ENCODE data around the gene WDSUB1. TPM values are rescaled to one million over a fixed set of nuclear protein-coding genes. Genes with fewer than 3 reads are reported as not detected.

Gene WDSUB1
- total and polyA plus RNA-seq, 10 donors = 5.2 to 14.8 (median 9.5) TPM

- Histone ChIP-seq H3K9me3 (no peaks in the 10 kb centered on the region), H3K27ac (no peak overlapping the region), H3K36me3 (peaks cover 0 to 74% (median 11%) of the 10 kb centered on the region in 6 donors), H3K4me3 (no peak overlapping the region), H3K27me3 (replicated peaks in 1 of 7) (no peaks in the 10 kb centered on the region), H3K4me1 (no peaks in the 10 kb centered on the region)
- WGBS, 5 donors = 90 to 96% (median 91%) methylated on average over 6 of the region's 6 CpGs
- no peak for DNase-seq
- no peak for TF ChIP-seq POLR2A (IDR thresholded peaks at IDR 0.05)
- TF ChIP-seq POLR2AphosphoS5 (IDR thresholded peaks at IDR 0.05) = no peak
- TF ChIP-seq, protein P1, sequence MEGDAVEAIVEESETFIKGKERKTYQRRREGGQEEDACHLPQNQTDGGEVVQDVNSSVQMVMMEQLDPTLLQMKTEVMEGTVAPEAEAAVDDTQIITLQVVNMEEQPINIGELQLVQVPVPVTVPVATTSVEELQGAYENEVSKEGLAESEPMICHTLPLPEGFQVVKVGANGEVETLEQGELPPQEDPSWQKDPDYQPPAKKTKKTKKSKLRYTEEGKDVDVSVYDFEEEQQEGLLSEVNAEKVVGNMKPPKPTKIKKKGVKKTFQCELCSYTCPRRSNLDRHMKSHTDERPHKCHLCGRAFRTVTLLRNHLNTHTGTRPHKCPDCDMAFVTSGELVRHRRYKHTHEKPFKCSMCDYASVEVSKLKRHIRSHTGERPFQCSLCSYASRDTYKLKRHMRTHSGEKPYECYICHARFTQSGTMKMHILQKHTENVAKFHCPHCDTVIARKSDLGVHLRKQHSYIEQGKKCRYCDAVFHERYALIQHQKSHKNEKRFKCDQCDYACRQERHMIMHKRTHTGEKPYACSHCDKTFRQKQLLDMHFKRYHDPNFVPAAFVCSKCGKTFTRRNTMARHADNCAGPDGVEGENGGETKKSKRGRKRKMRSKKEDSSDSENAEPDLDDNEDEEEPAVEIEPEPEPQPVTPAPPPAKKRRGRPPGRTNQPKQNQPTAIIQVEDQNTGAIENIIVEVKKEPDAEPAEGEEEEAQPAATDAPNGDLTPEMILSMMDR (IDR thresholded peaks at IDR 0.05 in 8 of 11, conservative IDR thresholded peaks at IDR 0.05 in 3 of 11) = no peak
- intact Hi-C loops (cut with DNase I; ENCODE audit: low total_unique reads) = no loop called here
These were observed 24.3 kb downstream of the WDSUB1 start for GRCh38 chr2:159262226-159262625.

GRCh38 chr2:159256159-159256558 lies 30.3 kb downstream of the WDSUB1 start:
- intact Hi-C loops (cut with DNase I; ENCODE audit: low total_unique reads) = no loop called here
- TF ChIP-seq POLR2A (IDR thresholded peaks at IDR 0.05) = no peak
- DNase-seq = no peak
- H3K4me3 ChIP-seq = no peak overlapping the region
- H3K27me3 ChIP-seq (replicated peaks in 1 of 7) = no peaks in the 10 kb centered on the region
- no peak overlapping the region for H3K27ac ChIP-seq
- H3K36me3 ChIP-seq = peaks cover 0 to 71% (median 17%) of the 10 kb centered on the region in 6 donors
- no peaks in the 10 kb centered on the region for H3K9me3 ChIP-seq
- H3K4me1 ChIP-seq = peaks cover 0 to 4% (median 0%) of the 10 kb centered on the region in 6 donors
- 45 to 94% (median 84%) methylated on average over 2 of the region's 2 CpGs for WGBS, 5 donors

- TF ChIP-seq POLR2AphosphoS5 (IDR thresholded peaks at IDR 0.05) (no peak), POLR2A (IDR thresholded peaks at IDR 0.05) (no peak)
- TF ChIP-seq, protein P1 (IDR thresholded peaks at IDR 0.05 in 8 of 11, conservative IDR thresholded peaks at IDR 0.05 in 3 of 11) = no peak
- Histone ChIP-seq H3K27ac (no peak overlapping the region), H3K4me1 (peaks cover 8 to 26% (median 20%) of the 10 kb centered on the region in 6 donors), H3K27me3 (replicated peaks in 1 of 7) (no peaks in the 10 kb centered on the region), H3K4me3 (no peak overlapping the region), H3K36me3 (peaks cover 0 to 52% (median 17%) of the 10 kb centered on the region in 6 donors), H3K9me3 (no peaks in the 10 kb centered on the region)
- DNase-seq = no peak
- WGBS, 5 donors = 93 to 97% (median 95%) methylated on average over 4 of the region's 4 CpGs
- intact Hi-C loops (cut with DNase I; ENCODE audit: low total_unique reads) = no loop called here
These were observed 33.6 kb downstream of the WDSUB1 start for GRCh38 chr2:159252905-159253304.

- H3K27me3 ChIP-seq (replicated peaks in 1 of 7) = no peaks in the 10 kb centered on the region
- H3K4me3 ChIP-seq = no peak overlapping the region
- no peak for TF ChIP-seq POLR2A (IDR thresholded peaks at IDR 0.05)
- peaks cover 8 to 26% (median 20%) of the 10 kb centered on the region in 6 donors for H3K4me1 ChIP-seq
- WGBS, 5 donors = 74 to 82% (median 81%) methylated on average over 12 of the region's 12 CpGs
- intact Hi-C loops (cut with DNase I; ENCODE audit: low total_unique reads) = no loop called here
- peaks cover 0 to 49% (median 17%) of the 10 kb centered on the region in 6 donors for H3K36me3 ChIP-seq
- DNase-seq = no peak
- peaks cover 0 to 8% (median 4%) of the 10 kb centered on the region in 8 donors for H3K9me3 ChIP-seq
- no peak overlapping the region for H3K27ac ChIP-seq
These were observed 35.0 kb downstream of the WDSUB1 start for GRCh38 chr2:159251296-159252173.
